ENCODE measurements around the gene SPEF1.

The SPEF1 gene

DNA sequence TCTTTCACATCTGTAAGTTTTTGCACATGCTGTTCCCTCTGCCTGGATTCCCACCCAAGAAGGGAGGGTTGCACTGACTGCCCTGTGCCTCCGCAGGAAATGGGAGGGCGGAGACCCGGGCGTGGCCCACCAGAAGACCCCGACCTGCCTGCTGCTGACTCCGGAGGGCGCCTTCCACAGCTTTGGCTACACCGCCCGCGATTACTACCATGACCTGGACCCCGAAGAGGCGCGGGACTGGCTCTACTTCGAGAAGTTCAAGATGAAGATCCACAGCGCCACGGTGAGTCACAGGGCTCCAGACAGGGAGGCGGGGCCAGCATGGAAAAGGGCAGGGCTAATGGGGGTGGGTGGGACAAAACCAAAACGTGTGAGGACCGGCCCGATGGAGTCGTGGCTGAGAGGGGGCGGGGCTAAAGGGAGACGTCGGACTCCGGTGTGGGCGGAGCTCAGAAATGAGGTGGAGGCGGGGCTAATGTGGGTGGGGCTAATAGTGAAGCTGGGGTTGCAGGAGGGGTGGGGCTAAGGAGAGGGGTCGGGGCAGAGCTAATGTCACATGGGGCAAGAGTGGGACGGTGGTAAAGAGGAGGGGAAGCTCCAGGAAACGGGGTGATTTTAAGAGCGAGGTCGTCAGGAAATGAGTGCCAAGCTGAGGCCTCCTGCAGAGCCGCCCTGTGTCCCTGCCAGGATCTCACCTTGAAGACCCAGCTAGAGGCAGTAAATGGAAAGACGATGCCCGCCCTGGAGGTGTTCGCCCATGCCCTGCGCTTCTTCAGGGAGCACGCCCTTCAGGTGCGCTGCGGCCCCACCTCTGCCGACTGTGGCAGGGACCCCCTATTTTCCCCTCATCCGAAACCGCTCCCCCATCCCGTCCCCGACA lies 36.2 kb downstream of the SPEF1 start:
- Histone ChIP-seq H4K8ac (ENCODE audit: low read length) (no peak overlapping the region), H3K4me3 (ENCODE audit: insufficient read depth in 1 of 2, low read depth in 1 of 2, low read length in 2 of 2) (no peak overlapping the region), H3K4me2 (ENCODE audit: low read length, poor library complexity, severe bottlenecking) (no peak overlapping the region), H3K9ac (ENCODE audit: low read length) (no peak overlapping the region), H3K23ac (ENCODE audit: low read length in 2 of 2) (no peak overlapping the region), H2BK12ac (ENCODE audit: low read length in 2 of 2) (no peak overlapping the region), H3K14ac (ENCODE audit: low read length in 2 of 2) (no peak overlapping the region), H4K91ac (ENCODE audit: low read length) (no peak overlapping the region), H2BK5ac (ENCODE audit: low read depth, low read length, poor library complexity, severe bottlenecking) (no peak overlapping the region), H3K9me3 (ENCODE audit: control insufficient read depth, low read length) (no peaks in the 10 kb centered on the region), H3K4me1 (ENCODE audit: control insufficient read depth, insufficient read depth, low read depth, low read length) (peaks cover 12% of the 10 kb centered on the region), H3K27ac (ENCODE audit: low read length, poor library complexity, severe bottlenecking) (no peak overlapping the region), H3K4ac (ENCODE audit: low read depth in 1 of 2, low read length in 2 of 2) (no peak overlapping the region), H3K27me3 (ENCODE audit: control insufficient read depth in 1 of 2, insufficient read depth in 1 of 2, low read length in 2 of 2) (peaks cover 5 to 56% of the 10 kb centered on the region in 2 experiments), H2BK15ac (ENCODE audit: low read depth, poor library complexity, severe bottlenecking) (no peak overlapping the region), H2AFZ (ENCODE audit: low read depth, low read length) (peak overlapping the region; percentile 54), H3K36me3 (ENCODE audit: control insufficient read depth in 1 of 2, insufficient read depth in 2 of 2, low read depth in 1 of 2, low read length in 2 of 2) (no peaks in the 10 kb centered on the region), H2BK120ac (ENCODE audit: low read depth, low read length) (no peak overlapping the region), H2AK5ac (ENCODE audit: low read length, severe bottlenecking) (no peak overlapping the region), H3K18ac (ENCODE audit: low read depth in 1 of 2, low read length in 2 of 2) (no peak overlapping the region), H3K79me1 (replicated peaks; ENCODE audit: low read length, poor library complexity, severe bottlenecking) (no peaks in the 10 kb centered on the region)
- WGBS = 39% methylated on average over 45 of the region's 45 CpGs
- peak; percentile 81 for DNase-seq

DNA sequence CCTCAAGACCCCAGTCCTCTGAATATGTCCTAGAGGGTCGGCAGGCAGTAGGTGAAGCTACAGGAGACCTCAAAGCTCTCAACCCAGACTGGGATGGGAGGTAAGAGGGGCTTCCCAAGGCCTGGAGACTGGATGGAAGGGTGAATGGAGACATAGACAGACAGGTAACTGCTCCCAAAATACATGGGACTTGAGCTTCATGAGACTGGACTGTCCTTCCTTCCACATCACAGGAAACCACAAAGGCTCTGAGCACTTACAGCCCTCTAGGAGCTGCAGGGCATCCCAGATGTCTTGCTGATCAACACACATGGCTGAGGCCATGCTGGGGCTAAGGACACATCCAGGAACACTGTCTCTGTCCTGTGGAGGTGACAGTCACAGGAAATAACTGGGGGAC lies 37.2 kb downstream of the SPEF1 start:
- H2BK15ac ChIP-seq (ENCODE audit: low read depth, poor library complexity, severe bottlenecking) = no peak overlapping the region
- H3K9me3 ChIP-seq (ENCODE audit: control insufficient read depth, low read length) = no peaks in the 10 kb centered on the region
- H3K79me1 ChIP-seq (replicated peaks; ENCODE audit: low read length, poor library complexity, severe bottlenecking) = no peaks in the 10 kb centered on the region
- no peak overlapping the region for H3K18ac ChIP-seq (ENCODE audit: low read depth in 1 of 2, low read length in 2 of 2)
- no peaks in the 10 kb centered on the region for H3K36me3 ChIP-seq (ENCODE audit: control insufficient read depth in 1 of 2, insufficient read depth in 2 of 2, low read depth in 1 of 2, low read length in 2 of 2)
- no peak overlapping the region for H3K4me3 ChIP-seq (ENCODE audit: insufficient read depth in 1 of 2, low read depth in 1 of 2, low read length in 2 of 2)
- H3K4ac ChIP-seq (ENCODE audit: low read depth in 1 of 2, low read length in 2 of 2) = no peak overlapping the region
- DNase-seq = no peak
- no peak overlapping the region for H2AFZ ChIP-seq (ENCODE audit: low read depth, low read length)
- no peak overlapping the region for H3K23ac ChIP-seq (ENCODE audit: low read length in 2 of 2)
- H3K9ac ChIP-seq (ENCODE audit: low read length) = no peak overlapping the region
- WGBS = 89% methylated on average over 1 of the region's 1 CpG
- H2BK12ac ChIP-seq (ENCODE audit: low read length in 2 of 2) = no peak overlapping the region
- peaks cover 5% of the 10 kb centered on the region for H3K4me1 ChIP-seq (ENCODE audit: control insufficient read depth, insufficient read depth, low read depth, low read length)
- no peak overlapping the region for H4K8ac ChIP-seq (ENCODE audit: low read length)
- H4K91ac ChIP-seq (ENCODE audit: low read length) = no peak overlapping the region
- no peak overlapping the region for H2BK120ac ChIP-seq (ENCODE audit: low read depth, low read length)
- H3K27ac ChIP-seq (ENCODE audit: low read length, poor library complexity, severe bottlenecking) = no peak overlapping the region
- no peak overlapping the region for H3K14ac ChIP-seq (ENCODE audit: low read length in 2 of 2)
- H3K4me2 ChIP-seq (ENCODE audit: low read length, poor library complexity, severe bottlenecking) = no peak overlapping the region
- H2BK5ac ChIP-seq (ENCODE audit: low read depth, low read length, poor library complexity, severe bottlenecking) = no peak overlapping the region
- H2AK5ac ChIP-seq (ENCODE audit: low read length, severe bottlenecking) = no peak overlapping the region
- H3K27me3 ChIP-seq (ENCODE audit: control insufficient read depth in 1 of 2, insufficient read depth in 1 of 2, low read length in 2 of 2) = peaks cover 6 to 50% of the 10 kb centered on the region in 2 experiments

DNA sequence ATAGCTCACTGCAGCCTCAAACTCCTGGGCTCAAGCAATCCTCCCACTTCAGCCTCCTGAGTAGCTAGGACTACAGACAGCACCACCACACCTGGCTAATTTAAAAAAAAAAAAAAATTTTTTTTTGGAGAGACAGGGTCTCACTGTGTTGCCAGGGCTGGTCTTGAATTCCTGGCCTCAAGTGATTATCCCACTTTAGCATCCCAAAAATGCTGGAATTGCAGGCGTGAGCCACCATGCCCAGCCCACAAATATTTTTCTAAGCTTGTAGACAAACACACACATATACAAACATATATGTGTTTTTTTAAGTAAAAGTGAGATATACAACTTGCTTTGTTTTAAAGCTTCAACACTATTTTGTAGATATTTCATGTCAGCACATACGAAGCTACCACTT lies 38.0 kb downstream of the SPEF1 start:
- no peak overlapping the region for H2BK5ac ChIP-seq (ENCODE audit: low read depth, low read length, poor library complexity, severe bottlenecking)
- H2BK12ac ChIP-seq (ENCODE audit: low read length in 2 of 2) = no peak overlapping the region
- DNase-seq = no peak
- H2BK120ac ChIP-seq (ENCODE audit: low read depth, low read length) = no peak overlapping the region
- peaks cover 5% of the 10 kb centered on the region for H3K4me1 ChIP-seq (ENCODE audit: control insufficient read depth, insufficient read depth, low read depth, low read length)
- no peak overlapping the region for H3K27ac ChIP-seq (ENCODE audit: low read length, poor library complexity, severe bottlenecking)
- H3K18ac ChIP-seq (ENCODE audit: low read depth in 1 of 2, low read length in 2 of 2) = no peak overlapping the region
- no peak overlapping the region for H3K4ac ChIP-seq (ENCODE audit: low read depth in 1 of 2, low read length in 2 of 2)
- H3K9me3 ChIP-seq (ENCODE audit: control insufficient read depth, low read length) = no peaks in the 10 kb centered on the region
- H3K14ac ChIP-seq (ENCODE audit: low read length in 2 of 2) = no peak overlapping the region
- no peak overlapping the region for H2AFZ ChIP-seq (ENCODE audit: low read depth, low read length)
- no peak overlapping the region for H3K4me3 ChIP-seq (ENCODE audit: insufficient read depth in 1 of 2, low read depth in 1 of 2, low read length in 2 of 2)
- H3K9ac ChIP-seq (ENCODE audit: low read length) = no peak overlapping the region
- H4K91ac ChIP-seq (ENCODE audit: low read length) = no peak overlapping the region
- H3K23ac ChIP-seq (ENCODE audit: low read length in 2 of 2) = no peak overlapping the region
- H4K8ac ChIP-seq (ENCODE audit: low read length) = no peak overlapping the region
- peaks cover 9 to 46% of the 10 kb centered on the region in 2 experiments for H3K27me3 ChIP-seq (ENCODE audit: control insufficient read depth in 1 of 2, insufficient read depth in 1 of 2, low read length in 2 of 2)
- no peak overlapping the region for H2AK5ac ChIP-seq (ENCODE audit: low read length, severe bottlenecking)
- no peaks in the 10 kb centered on the region for H3K79me1 ChIP-seq (replicated peaks; ENCODE audit: low read length, poor library complexity, severe bottlenecking)
- no peak overlapping the region for H2BK15ac ChIP-seq (ENCODE audit: low read depth, poor library complexity, severe bottlenecking)
- H3K36me3 ChIP-seq (ENCODE audit: control insufficient read depth in 1 of 2, insufficient read depth in 2 of 2, low read depth in 1 of 2, low read length in 2 of 2) = no peaks in the 10 kb centered on the region
- WGBS = no CpG with 5 or more reads among the region's 2 CpGs
- no peak overlapping the region for H3K4me2 ChIP-seq (ENCODE audit: low read length, poor library complexity, severe bottlenecking)

DNA sequence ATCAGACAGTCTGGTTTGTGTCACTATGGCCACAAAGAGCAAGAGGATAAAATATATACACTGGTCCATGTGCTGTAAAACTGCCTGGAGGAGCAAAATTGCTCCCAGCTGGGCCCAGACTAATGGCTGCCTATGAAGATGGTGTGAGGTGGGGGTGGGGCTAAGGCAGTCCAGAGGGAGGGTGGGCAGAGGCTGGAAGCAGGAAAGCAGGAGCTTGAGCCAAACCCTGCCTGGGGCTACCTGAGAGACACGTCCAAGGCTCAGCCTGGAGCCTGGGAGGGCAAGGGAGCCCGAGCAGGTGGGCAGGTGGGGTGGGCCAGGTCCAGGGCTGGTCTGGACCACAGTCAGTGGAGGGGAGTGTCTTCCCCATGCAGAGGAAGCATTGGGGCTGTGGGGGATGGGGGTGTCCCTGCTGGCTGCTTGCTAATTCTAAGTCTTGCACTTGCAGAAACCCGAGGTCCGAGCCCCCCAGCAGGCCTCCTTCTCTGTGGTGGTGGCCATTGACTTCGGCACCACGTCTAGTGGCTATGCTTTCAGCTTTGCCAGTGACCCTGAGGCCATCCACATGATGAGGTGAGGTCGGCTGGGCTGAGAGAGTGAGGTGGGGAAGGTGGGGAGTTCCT lies 39.3 kb downstream of the SPEF1 start:
- no peak overlapping the region for H3K4me3 ChIP-seq (ENCODE audit: insufficient read depth in 1 of 2, low read depth in 1 of 2, low read length in 2 of 2)
- no peak overlapping the region for H3K18ac ChIP-seq (ENCODE audit: low read depth in 1 of 2, low read length in 2 of 2)
- H4K8ac ChIP-seq (ENCODE audit: low read length) = no peak overlapping the region
- H3K79me1 ChIP-seq (replicated peaks; ENCODE audit: low read length, poor library complexity, severe bottlenecking) = no peaks in the 10 kb centered on the region
- no peak overlapping the region for H2AK5ac ChIP-seq (ENCODE audit: low read length, severe bottlenecking)
- WGBS = 75% methylated on average over 7 of the region's 7 CpGs
- no peak overlapping the region for H2BK15ac ChIP-seq (ENCODE audit: low read depth, poor library complexity, severe bottlenecking)
- H3K14ac ChIP-seq (ENCODE audit: low read length in 2 of 2) = no peak overlapping the region
- H3K27me3 ChIP-seq (ENCODE audit: control insufficient read depth in 1 of 2, insufficient read depth in 1 of 2, low read length in 2 of 2) = peaks cover 9 to 34% of the 10 kb centered on the region in 2 experiments
- H3K9me3 ChIP-seq (ENCODE audit: control insufficient read depth, low read length) = no peaks in the 10 kb centered on the region
- H2AFZ ChIP-seq (ENCODE audit: low read depth, low read length) = peak overlapping the region; percentile 14
- no peak overlapping the region for H3K27ac ChIP-seq (ENCODE audit: low read length, poor library complexity, severe bottlenecking)
- H3K4me1 ChIP-seq (ENCODE audit: control insufficient read depth, insufficient read depth, low read depth, low read length) = peaks cover 5% of the 10 kb centered on the region
- no peaks in the 10 kb centered on the region for H3K36me3 ChIP-seq (ENCODE audit: control insufficient read depth in 1 of 2, insufficient read depth in 2 of 2, low read depth in 1 of 2, low read length in 2 of 2)
- H4K91ac ChIP-seq (ENCODE audit: low read length) = no peak overlapping the region
- no peak for DNase-seq
- H3K4me2 ChIP-seq (ENCODE audit: low read length, poor library complexity, severe bottlenecking) = no peak overlapping the region
- no peak overlapping the region for H3K9ac ChIP-seq (ENCODE audit: low read length)
- H2BK120ac ChIP-seq (ENCODE audit: low read depth, low read length) = no peak overlapping the region
- H2BK12ac ChIP-seq (ENCODE audit: low read length in 2 of 2) = no peak overlapping the region
- H3K4ac ChIP-seq (ENCODE audit: low read depth in 1 of 2, low read length in 2 of 2) = no peak overlapping the region
- no peak overlapping the region for H2BK5ac ChIP-seq (ENCODE audit: low read depth, low read length, poor library complexity, severe bottlenecking)
- H3K23ac ChIP-seq (ENCODE audit: low read length in 2 of 2) = no peak overlapping the region
